Measurements from ENCODE around the gene ANLN.

DNA sequence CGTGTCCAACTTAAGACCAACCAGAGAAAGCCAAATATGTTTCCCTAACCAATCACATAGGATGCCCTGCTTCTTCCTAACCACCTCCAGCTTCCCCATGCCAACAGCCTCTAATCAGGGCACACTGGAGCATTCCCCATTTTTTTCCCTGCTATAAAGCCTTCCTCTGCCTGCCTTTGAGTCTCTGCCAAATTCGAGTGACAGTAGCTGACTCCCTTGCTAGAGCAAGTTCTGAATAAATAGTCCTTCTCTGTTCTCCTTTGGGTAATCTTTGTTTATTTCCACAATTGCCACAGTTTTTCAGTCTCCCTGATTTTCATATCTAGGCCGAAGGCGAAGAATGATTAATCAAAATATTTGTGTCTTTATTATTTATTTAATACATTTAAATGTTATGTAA lies 96.7 kb downstream of the ANLN start:
- no peak for TF ChIP-seq POLR2A (IDR thresholded peaks at IDR 0.05)
- no peak for TF ChIP-seq CTCF (IDR thresholded peaks at IDR 0.05)
